ENCODE data around the gene GRIN2A. TPM values are rescaled to one million over a fixed set of nuclear protein-coding genes. Genes with fewer than 3 reads are reported as not detected.

Gene GRIN2A
- total RNA-seq, 2 donors from 2014 or later = 1.6 to 3.2 TPM

Other genes starting within 250 kb of the GRIN2A start
- 1 to 10 TPM; 4.9 to 8.8 TPM for gene ATF7IP2, start 203.6 kb upstream of the GRIN2A start, total RNA-seq